SK-N-SH (cell line): ENCODE results near the gene UBE2U.

Experiments used
- EP300 ChIP-seq, 2 experiments: IDR thresholded peaks; 2 replicates each; pipeline versions ENCODE4 v1.4.0 to v1.6.1; 2012; ENCODE audit warnings: borderline replicate concordance in 1 of 2, low read depth in 1 of 2, low read length in 1 of 2
- EZH2phosphoT487 ChIP-seq: fragments of 200-600 bp; sonication (generic); IDR thresholded peaks from 2 replicates; pipeline ENCODE4 v1.6.1; 2017; ENCODE audit warnings: low read depth, mixed run types, mild to moderate bottlenecking, antibody characterized with exemption, moderate library complexity, borderline replicate concordance
- FOXM1 ChIP-seq: IDR thresholded peaks from 2 replicates; pipeline ENCODE4 v1.4.0; 2012; ENCODE audit warnings: low read depth, mild to moderate bottlenecking
- JUND ChIP-seq: IDR thresholded peaks from 2 replicates; pipeline ENCODE4 v1.4.0; 2012
- MAX ChIP-seq: IDR thresholded peaks from 2 replicates; pipeline ENCODE4 v1.4.0; 2012; ENCODE audit warnings: low read depth
- NRF1 ChIP-seq: IDR thresholded peaks from 2 replicates; pipeline ENCODE4 v1.6.1; 2012; ENCODE audit warnings: low read depth, mild to moderate bottlenecking, low read length
- POLR2AphosphoS5 ChIP-seq: IDR thresholded peaks from 2 replicates; pipeline ENCODE4 v1.6.1; 2012; ENCODE audit warnings: low read depth, low read length
- SMC3 ChIP-seq: IDR thresholded peaks from 2 replicates; pipeline ENCODE4 v1.6.1; 2012; ENCODE audit warnings: low read depth, low read length, improper control_type of control experiment
- TAF1 ChIP-seq: IDR thresholded peaks from 2 replicates; pipeline ENCODE4 v1.6.1; 2012; ENCODE audit warnings: low read depth, mild to moderate bottlenecking, low read length, moderate library complexity, borderline replicate concordance
- ZBTB33 ChIP-seq: IDR thresholded peaks from 2 replicates; pipeline ENCODE4 v1.4.0; 2012; ENCODE audit warnings: low read depth, borderline replicate concordance
- TF ChIP-seq, protein P1 (sequence below): fragments of 200-600 bp; sonication (generic); IDR thresholded peaks from 2 replicates; pipeline ENCODE4 v1.6.1; 2017; ENCODE audit warnings: antibody characterized with exemption, mild to moderate bottlenecking, moderate library complexity
- TF ChIP-seq, protein P2 (sequence below): IDR thresholded peaks from 2 replicates; pipeline ENCODE4 v1.6.1; 2012; ENCODE audit warnings: mild to moderate bottlenecking, low read depth, low read length, moderate library complexity

- TF ChIP-seq, protein P1, sequence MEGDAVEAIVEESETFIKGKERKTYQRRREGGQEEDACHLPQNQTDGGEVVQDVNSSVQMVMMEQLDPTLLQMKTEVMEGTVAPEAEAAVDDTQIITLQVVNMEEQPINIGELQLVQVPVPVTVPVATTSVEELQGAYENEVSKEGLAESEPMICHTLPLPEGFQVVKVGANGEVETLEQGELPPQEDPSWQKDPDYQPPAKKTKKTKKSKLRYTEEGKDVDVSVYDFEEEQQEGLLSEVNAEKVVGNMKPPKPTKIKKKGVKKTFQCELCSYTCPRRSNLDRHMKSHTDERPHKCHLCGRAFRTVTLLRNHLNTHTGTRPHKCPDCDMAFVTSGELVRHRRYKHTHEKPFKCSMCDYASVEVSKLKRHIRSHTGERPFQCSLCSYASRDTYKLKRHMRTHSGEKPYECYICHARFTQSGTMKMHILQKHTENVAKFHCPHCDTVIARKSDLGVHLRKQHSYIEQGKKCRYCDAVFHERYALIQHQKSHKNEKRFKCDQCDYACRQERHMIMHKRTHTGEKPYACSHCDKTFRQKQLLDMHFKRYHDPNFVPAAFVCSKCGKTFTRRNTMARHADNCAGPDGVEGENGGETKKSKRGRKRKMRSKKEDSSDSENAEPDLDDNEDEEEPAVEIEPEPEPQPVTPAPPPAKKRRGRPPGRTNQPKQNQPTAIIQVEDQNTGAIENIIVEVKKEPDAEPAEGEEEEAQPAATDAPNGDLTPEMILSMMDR: no peak
- no peak for TF ChIP-seq EP300 (IDR thresholded peaks at IDR 0.05; ENCODE audit: borderline replicate concordance in 1 of 2, low read depth in 1 of 2, low read length in 1 of 2)
- TF ChIP-seq JUND: no peak
- TF ChIP-seq NRF1: no peak
- TF ChIP-seq, protein P2, sequence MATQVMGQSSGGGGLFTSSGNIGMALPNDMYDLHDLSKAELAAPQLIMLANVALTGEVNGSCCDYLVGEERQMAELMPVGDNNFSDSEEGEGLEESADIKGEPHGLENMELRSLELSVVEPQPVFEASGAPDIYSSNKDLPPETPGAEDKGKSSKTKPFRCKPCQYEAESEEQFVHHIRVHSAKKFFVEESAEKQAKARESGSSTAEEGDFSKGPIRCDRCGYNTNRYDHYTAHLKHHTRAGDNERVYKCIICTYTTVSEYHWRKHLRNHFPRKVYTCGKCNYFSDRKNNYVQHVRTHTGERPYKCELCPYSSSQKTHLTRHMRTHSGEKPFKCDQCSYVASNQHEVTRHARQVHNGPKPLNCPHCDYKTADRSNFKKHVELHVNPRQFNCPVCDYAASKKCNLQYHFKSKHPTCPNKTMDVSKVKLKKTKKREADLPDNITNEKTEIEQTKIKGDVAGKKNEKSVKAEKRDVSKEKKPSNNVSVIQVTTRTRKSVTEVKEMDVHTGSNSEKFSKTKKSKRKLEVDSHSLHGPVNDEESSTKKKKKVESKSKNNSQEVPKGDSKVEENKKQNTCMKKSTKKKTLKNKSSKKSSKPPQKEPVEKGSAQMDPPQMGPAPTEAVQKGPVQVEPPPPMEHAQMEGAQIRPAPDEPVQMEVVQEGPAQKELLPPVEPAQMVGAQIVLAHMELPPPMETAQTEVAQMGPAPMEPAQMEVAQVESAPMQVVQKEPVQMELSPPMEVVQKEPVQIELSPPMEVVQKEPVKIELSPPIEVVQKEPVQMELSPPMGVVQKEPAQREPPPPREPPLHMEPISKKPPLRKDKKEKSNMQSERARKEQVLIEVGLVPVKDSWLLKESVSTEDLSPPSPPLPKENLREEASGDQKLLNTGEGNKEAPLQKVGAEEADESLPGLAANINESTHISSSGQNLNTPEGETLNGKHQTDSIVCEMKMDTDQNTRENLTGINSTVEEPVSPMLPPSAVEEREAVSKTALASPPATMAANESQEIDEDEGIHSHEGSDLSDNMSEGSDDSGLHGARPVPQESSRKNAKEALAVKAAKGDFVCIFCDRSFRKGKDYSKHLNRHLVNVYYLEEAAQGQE: no peak
- TF ChIP-seq TAF1: no peak
- TF ChIP-seq POLR2AphosphoS5: no peak
- no peak for TF ChIP-seq SMC3
- no peak for TF ChIP-seq FOXM1
- no peak for TF ChIP-seq MAX
- TF ChIP-seq EZH2phosphoT487: no peak
- TF ChIP-seq ZBTB33: no peak
These were observed 4.3 kb upstream of the UBE2U start for GRCh38 chr1:64199154-64199553.
